Measurements from ENCODE around the gene NPFF. TPM values are rescaled to one million over a fixed set of nuclear protein-coding genes. Genes with fewer than 3 reads are reported as not detected.

The NPFF gene
- total RNA-seq, 4 donors from 2014 or later, result not detected

Small RNAs within 50 kb of the gene (small RNA-seq; reads per million reads assigned to genes)
- not detected for gene AC023509.3

Other genes with a start within 250 kb of the NPFF start
- gene ESPL1, start 239.2 kb downstream of the NPFF start, total RNA-seq, result 1 to 10 TPM in 3 of 4 donors, not detected in 1; 2.2 to 8.7 (median 2.5) TPM
- gene PFDN5, start 211.9 kb downstream of the NPFF start, total RNA-seq, result 100 to 1,000 TPM; 518 to 673 (median 591) TPM
- 10 to 100 TPM; 49.2 to 82.8 (median 54.3) TPM for gene MYG1, start 207.8 kb downstream of the NPFF start, total RNA-seq
- 10 to 100 TPM; 55.5 to 76.8 (median 64.5) TPM for gene AAAS, start 185.9 kb downstream of the NPFF start, total RNA-seq
- under 1 TPM in 1 of 4 donors, not detected in 3; 0.21 TPM for gene SP7, start 171.1 kb downstream of the NPFF start, total RNA-seq
- 10 to 100 TPM; 45.3 to 81.5 (median 65.0) TPM for gene SP1, start 127.3 kb downstream of the NPFF start, total RNA-seq
- not detected for gene AMHR2, start 83.6 kb downstream of the NPFF start, total RNA-seq
- 100 to 1,000 TPM in 1 of 4 donors, 10 to 100 TPM in 3; 54.6 to 125 (median 57.0) TPM for gene PRR13, start 65.8 kb downstream of the NPFF start, total RNA-seq
- 100 to 1,000 TPM; 414 to 583 (median 490) TPM for gene PCBP2, start 55.4 kb downstream of the NPFF start, total RNA-seq
- 10 to 100 TPM; 35.6 to 95.1 (median 58.3) TPM for gene MAP3K12, start 8.0 kb downstream of the NPFF start, total RNA-seq
- 10 to 100 TPM; 25.3 to 56.4 (median 36.1) TPM for gene TARBP2, start 6.2 kb downstream of the NPFF start, total RNA-seq
- 10 to 100 TPM; 30.1 to 47.9 (median 34.4) TPM for gene ATF7, start 118.9 kb upstream of the NPFF start, total RNA-seq
- gene ATP5MC2, start 168.6 kb upstream of the NPFF start, total RNA-seq, result 100 to 1,000 TPM; 191 to 223 (median 208) TPM
- gene CALCOCO1, start 220.0 kb upstream of the NPFF start, total RNA-seq, result 100 to 1,000 TPM; 226 to 383 (median 285) TPM
- not detected for gene CISTR, start 244.5 kb upstream of the NPFF start, total RNA-seq